Retinal pigment epithelial cell (primary cell): Measurements from ENCODE around the gene FDXR.

Source experiments
- DNase-seq: peaks from one replicate; pipeline ENCODE4 v3.0.0-alpha.2; 2010; ENCODE audit warnings: low read depth
- H3K4me3 ChIP-seq: 2 replicates; pipeline ENCODE4 v1.5.1; 2011; ENCODE audit warnings: mild to moderate bottlenecking, low read length, control low read depth, moderate library complexity
- TF ChIP-seq, protein P1 (sequence below): conservative IDR thresholded peaks from 2 replicates; pipeline ENCODE4 v1.5.1; 2011; ENCODE audit warnings: low read depth, low read length, control low read depth, inconsistent platforms

FDXR gene

GRCh38 chr17:74838274-74838673, 34.5 kb downstream of the FDXR start:
- H3K4me3 ChIP-seq, result no peak overlapping the region
- DNase-seq, result no peak
- TF ChIP-seq, protein P1, sequence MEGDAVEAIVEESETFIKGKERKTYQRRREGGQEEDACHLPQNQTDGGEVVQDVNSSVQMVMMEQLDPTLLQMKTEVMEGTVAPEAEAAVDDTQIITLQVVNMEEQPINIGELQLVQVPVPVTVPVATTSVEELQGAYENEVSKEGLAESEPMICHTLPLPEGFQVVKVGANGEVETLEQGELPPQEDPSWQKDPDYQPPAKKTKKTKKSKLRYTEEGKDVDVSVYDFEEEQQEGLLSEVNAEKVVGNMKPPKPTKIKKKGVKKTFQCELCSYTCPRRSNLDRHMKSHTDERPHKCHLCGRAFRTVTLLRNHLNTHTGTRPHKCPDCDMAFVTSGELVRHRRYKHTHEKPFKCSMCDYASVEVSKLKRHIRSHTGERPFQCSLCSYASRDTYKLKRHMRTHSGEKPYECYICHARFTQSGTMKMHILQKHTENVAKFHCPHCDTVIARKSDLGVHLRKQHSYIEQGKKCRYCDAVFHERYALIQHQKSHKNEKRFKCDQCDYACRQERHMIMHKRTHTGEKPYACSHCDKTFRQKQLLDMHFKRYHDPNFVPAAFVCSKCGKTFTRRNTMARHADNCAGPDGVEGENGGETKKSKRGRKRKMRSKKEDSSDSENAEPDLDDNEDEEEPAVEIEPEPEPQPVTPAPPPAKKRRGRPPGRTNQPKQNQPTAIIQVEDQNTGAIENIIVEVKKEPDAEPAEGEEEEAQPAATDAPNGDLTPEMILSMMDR, result no peak

GRCh38 chr17:74836691-74837467, 35.9 kb downstream of the FDXR start:
- DNase-seq, result no peak
- no peak overlapping the region for H3K4me3 ChIP-seq
- TF ChIP-seq, protein P1, result no peak

DNA sequence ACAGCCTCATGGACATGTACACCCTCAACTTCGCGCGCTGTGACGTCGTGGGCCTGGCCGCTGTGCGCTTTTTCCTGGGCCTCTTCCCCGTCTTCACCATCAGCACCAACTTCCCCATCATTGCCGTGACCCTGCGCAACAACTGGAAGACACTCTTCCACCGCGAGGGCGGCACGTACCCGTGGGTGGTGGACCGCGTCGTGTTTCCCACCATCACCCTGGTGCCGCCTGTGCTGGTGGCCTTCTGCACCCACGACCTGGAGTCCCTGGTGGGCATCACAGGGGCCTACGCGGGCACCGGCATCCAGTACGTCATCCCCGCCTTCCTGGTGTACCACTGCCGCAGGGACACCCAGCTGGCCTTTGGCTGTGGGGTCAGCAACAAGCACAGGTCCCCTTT, 36.6 kb downstream of the FDXR start:
- DNase-seq, result no peak
- TF ChIP-seq, protein P1, result no peak
- no peak overlapping the region for H3K4me3 ChIP-seq

DNA sequence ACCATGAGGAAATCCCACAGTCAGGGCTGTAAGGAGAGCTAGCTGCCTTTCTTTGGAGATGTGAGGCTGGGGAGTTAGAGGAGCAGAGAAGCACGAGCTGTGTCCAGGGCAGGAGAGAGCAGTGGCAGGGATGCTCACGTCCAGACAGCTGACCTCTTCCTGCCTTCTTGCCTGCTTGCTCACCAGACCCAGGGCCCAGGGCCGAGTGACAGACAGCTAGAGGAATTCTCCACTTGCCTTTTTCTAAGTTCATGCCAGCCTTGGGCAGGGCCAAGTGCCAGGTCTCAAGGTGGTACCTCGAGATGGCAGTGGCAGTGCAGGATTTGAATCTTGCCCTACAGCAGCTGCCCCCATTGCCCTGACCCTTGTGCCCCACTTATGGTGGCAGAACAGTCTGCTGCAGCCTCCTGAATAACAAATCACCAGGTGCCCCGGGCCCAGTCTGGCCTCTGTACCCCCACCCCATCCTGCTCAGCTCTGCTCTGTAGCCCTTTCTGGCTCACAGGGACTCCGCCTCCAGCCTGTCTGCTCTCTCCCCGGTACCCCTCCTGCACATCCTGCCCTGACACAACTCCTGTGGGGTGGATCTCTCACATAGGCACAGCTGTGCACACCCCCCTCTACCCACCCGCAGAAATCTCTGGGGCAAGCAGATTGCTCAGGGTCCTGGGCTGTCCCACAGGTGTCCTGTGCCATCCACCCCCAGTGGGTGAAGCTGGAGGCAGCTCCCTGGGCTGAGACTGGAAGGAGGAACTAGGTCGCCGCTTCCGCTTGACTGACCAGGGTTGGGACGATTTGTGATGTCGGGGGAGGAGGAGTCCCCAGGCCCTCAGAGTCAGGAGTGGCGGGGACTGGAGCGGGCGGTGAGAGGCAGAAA, 39.1 kb downstream of the FDXR start:
- H3K4me3 ChIP-seq, result no peak overlapping the region
- no peak for DNase-seq
- TF ChIP-seq, protein P1, result no peak

DNA sequence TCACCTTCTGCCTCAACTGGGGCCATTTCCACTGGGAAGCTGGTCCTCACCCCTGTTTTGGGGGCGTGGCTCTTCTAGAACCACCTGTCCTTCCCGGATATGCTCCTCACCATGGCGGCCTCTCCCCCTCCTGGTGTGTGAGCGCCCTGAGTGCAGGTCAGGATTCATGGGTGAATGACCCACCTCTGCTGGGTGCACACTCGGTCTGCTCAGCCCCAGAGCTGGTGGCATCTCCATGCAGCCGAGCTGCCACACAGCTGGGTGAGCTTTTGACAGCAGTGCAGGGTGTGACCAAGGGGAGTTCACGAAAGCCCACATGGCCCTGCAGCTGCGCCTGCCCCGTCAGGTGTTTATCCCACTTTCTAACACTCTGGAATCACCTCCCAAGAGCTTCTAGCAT, 40.4 kb downstream of the FDXR start:
- no peak for DNase-seq
- H3K4me3 ChIP-seq, result no peak overlapping the region

GRCh38 chr17:74831444-74832146, 41.2 kb downstream of the FDXR start:
- TF ChIP-seq, protein P1, result no peak
- H3K4me3 ChIP-seq, result no peak overlapping the region
- no peak for DNase-seq

More for the DNA sequence above, 40.4 kb downstream of the FDXR start:
- TF ChIP-seq, protein P1, result no peak
